Measurements from ENCODE around the gene PPP1R16B.

GRCh38 chr20:38882600-38882999, 77.1 kb downstream of the PPP1R16B start:
- TF ChIP-seq POLR2A (IDR thresholded peaks at IDR 0.05; ENCODE audit: low read depth, low read length) (no peak), POLR2AphosphoS5 (IDR thresholded peaks at IDR 0.05; ENCODE audit: low read depth, low read length) (no peak), TAF1 (IDR thresholded peaks at IDR 0.05; ENCODE audit: low read depth, low read length) (no peak), PAX5 (IDR thresholded peaks at IDR 0.05; ENCODE audit: insufficient read depth, low read length, severe bottlenecking) (no peak)

Data from GM12891 (cell line).